OCI-LY7 (cell line): Measurements from ENCODE around the gene RTN4RL2. TPM values are rescaled to one million over a fixed set of nuclear protein-coding genes. Genes with fewer than 3 reads are reported as not detected.

Experiments
- BruUV-seq: library from RNA; stranded (reverse); fragments of 400-500 nt; replicated peaks from 2 replicates; lab custom pipeline; 2021; lab: Mats Ljungman, UMichigan
- CTCF ChIA-PET: fragments of 300-600 bp; sonication (Branson Sonifier 250); formaldehyde crosslinking; loops from one replicate; lab custom pipeline; 2022; ENCODE audit warnings: antibody characterized with exemption; ENCODE audit not compliant: unreplicated experiment; lab: Charles Lee
- POLR2A ChIA-PET: fragments of 300-600 bp; sonication (Branson Sonifier 250); formaldehyde crosslinking; loops from one replicate; lab custom pipeline; 2022; ENCODE audit warnings: antibody characterized with exemption; lab: Charles Lee
- DNase-seq: peaks from one replicate; pipeline ENCODE4 v3.0.0-alpha.2; 2015; ENCODE audit warnings: low spot score
- H2AFZ ChIP-seq: fragments of 200-600 bp; sonication (generic), shearing (Covaris generic); 2 replicates; pipeline ENCODE4 v1.6.1; 2014; ENCODE audit warnings: mild to moderate bottlenecking, antibody characterized with exemption, low read length, moderate library complexity
- H3K27ac ChIP-seq: fragments of 200-600 bp; sonication (generic); 2 replicates; pipeline ENCODE4 v1.5.1; 2014; ENCODE audit warnings: mixed run types, low read depth, mild to moderate bottlenecking, moderate library complexity, low read length, inconsistent platforms; ENCODE audit not compliant: poor library complexity, severe bottlenecking
- H3K36me3 ChIP-seq: fragments of 200-600 bp; sonication (generic); 2 replicates; pipeline ENCODE4 v1.6.1; 2014; ENCODE audit warnings: mild to moderate bottlenecking, antibody characterized with exemption, low read length, moderate library complexity, mixed read lengths; ENCODE audit not compliant: insufficient read depth
- H3K4me1 ChIP-seq: fragments of 200-600 bp; sonication (generic); 2 replicates; pipeline ENCODE4 v1.5.1; 2014; ENCODE audit warnings: mild to moderate bottlenecking, low read length; ENCODE audit not compliant: insufficient read depth, poor library complexity, severe bottlenecking
- H3K4me2 ChIP-seq: fragments of 200-600 bp; sonication (generic); 2 replicates; pipeline ENCODE4 v1.6.1; 2014; ENCODE audit warnings: mild to moderate bottlenecking, low read length
- H3K4me3 ChIP-seq: fragments of 200-600 bp; sonication (generic); 2 replicates; pipeline ENCODE4 v1.5.1; 2014; ENCODE audit warnings: mild to moderate bottlenecking, low read depth, low read length; ENCODE audit not compliant: poor library complexity, severe bottlenecking
- H3K79me2 ChIP-seq: fragments of 200-600 bp; sonication (generic); 2 replicates; pipeline ENCODE4 v1.6.1; 2016; ENCODE audit warnings: low read depth, mild to moderate bottlenecking, low read length, moderate library complexity, mixed read lengths; ENCODE audit not compliant: insufficient read depth
- H3K9me2 ChIP-seq: fragments of 200-600 bp; sonication (generic); 2 replicates; pipeline ENCODE4 v1.6.1; 2016; ENCODE audit warnings: mild to moderate bottlenecking, low read length, mixed read lengths; ENCODE audit not compliant: insufficient read depth
- H3K9me3 ChIP-seq: fragments of 200-600 bp; sonication (generic); 2 replicates; pipeline ENCODE4 v1.6.1; 2014; ENCODE audit warnings: mild to moderate bottlenecking, mixed run types, low read length, mixed read lengths
- H4K20me1 ChIP-seq: fragments of 200-600 bp; sonication (generic); 2 replicates; pipeline ENCODE4 v1.6.1; 2014; ENCODE audit warnings: mild to moderate bottlenecking, antibody characterized with exemption, low read length, moderate library complexity, mixed read lengths; ENCODE audit not compliant: insufficient read depth
- EZH2phosphoT487 ChIP-seq: fragments of 200-600 bp; sonication (generic); IDR thresholded peaks from 2 replicates; pipeline ENCODE4 v1.6.1; 2018; ENCODE audit warnings: low read depth, borderline replicate concordance, mild to moderate bottlenecking, mixed run types, antibody characterized with exemption, low read length, moderate library complexity, mixed read lengths
- intact Hi-C: fragments of 100-400 bp; cut with micrococcal nuclease; formaldehyde crosslinking; loops from one replicate; pipeline ENCODE4 v1.10.0; 2022; ENCODE audit not compliant: unreplicated experiment
- total RNA-seq, 2 experiments: library from RNA; depleted of rRNA in 1 of 2; stranded (reverse); fragments of >200 nt in 1 of 2; shearing (Covaris generic) in 1 of 2; gene quantifications; 2 replicates each; pipeline ENCODE4 v1.2.3, GENCODE V29; 2014 to 2022
- TF ChIP-seq, protein P1 (sequence below): fragments of 200-600 bp; sonication (generic); conservative IDR thresholded peaks from 2 replicates; pipeline ENCODE4 v1.5.1; 2014; ENCODE audit warnings: mild to moderate bottlenecking, antibody characterized with exemption, low read length, moderate library complexity, mixed read lengths

The RTN4RL2 gene
- total RNA-seq, 2 experiments from 2014 or later = 0.25 to 4.2 TPM

DNA sequence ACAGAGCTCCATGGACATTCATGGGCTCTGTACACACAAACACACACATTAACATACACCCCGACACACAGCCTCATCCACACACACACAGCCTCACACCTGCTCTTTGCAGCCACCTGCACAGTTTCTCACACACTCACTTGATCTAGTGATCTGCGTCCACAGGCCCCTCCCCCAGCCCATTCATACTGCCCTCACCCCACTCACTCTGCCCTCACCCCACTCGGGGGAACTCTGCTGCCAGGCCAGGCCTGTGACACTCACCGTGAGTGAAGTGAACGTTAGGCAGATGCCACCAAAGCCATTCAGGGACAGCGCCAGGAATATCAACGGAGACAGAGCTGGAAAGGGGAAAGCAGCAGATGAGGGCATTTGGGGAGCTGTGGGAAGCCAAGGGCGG is 40.2 kb downstream of the RTN4RL2 start:
- intact Hi-C loops = no loop called here
- CTCF ChIA-PET = interaction anchor here (1.2 kb wide), 1 partner anchor 26 kb away, joined by 3 read pairs; no protein-coding TSS in a partner anchor
- POLR2A ChIA-PET = interaction anchor here (3.0 kb wide), 1 partner anchor 14 kb away, joined by 11 read pairs; the partner anchor contains the start of gene SLC43A1
- Histone ChIP-seq H3K79me2 (no peaks in the 10 kb centered on the region), H3K4me1 (no peaks in the 10 kb centered on the region), H3K27ac (no peak overlapping the region), H2AFZ (no peak overlapping the region), H3K4me2 (no peak overlapping the region), H4K20me1 (no peaks in the 10 kb centered on the region), H3K9me2 (no peaks in the 10 kb centered on the region), H3K36me3 (peaks cover 91% of the 10 kb centered on the region), H3K9me3 (no peaks in the 10 kb centered on the region), H3K4me3 (no peak overlapping the region)
- no peak for TF ChIP-seq EZH2phosphoT487
- TF ChIP-seq, protein P1, sequence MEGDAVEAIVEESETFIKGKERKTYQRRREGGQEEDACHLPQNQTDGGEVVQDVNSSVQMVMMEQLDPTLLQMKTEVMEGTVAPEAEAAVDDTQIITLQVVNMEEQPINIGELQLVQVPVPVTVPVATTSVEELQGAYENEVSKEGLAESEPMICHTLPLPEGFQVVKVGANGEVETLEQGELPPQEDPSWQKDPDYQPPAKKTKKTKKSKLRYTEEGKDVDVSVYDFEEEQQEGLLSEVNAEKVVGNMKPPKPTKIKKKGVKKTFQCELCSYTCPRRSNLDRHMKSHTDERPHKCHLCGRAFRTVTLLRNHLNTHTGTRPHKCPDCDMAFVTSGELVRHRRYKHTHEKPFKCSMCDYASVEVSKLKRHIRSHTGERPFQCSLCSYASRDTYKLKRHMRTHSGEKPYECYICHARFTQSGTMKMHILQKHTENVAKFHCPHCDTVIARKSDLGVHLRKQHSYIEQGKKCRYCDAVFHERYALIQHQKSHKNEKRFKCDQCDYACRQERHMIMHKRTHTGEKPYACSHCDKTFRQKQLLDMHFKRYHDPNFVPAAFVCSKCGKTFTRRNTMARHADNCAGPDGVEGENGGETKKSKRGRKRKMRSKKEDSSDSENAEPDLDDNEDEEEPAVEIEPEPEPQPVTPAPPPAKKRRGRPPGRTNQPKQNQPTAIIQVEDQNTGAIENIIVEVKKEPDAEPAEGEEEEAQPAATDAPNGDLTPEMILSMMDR = no peak
- DNase-seq = no peak
- no TSS peak for BruUV-seq

DNA sequence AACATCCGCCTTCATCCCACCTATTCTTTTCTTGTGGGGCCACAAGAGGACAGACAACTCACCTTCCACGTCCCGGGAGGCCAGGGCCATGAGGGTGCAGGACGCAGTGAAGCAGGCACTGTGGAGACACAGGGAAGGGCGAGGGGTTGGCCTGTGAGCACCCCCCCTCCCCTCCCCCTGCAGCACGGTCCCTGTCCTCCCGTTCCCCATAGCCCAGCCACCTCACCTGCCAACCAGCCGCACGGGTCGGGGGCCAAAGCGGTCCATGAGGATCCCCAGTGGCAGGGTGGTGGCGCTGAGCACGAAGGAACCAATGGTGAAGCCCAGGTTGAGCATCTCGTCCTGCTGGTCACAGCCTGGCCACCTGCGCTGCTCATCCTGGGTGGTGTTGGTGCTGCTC is 40.6 kb downstream of the RTN4RL2 start:
- H2AFZ ChIP-seq = no peak overlapping the region
- H3K9me2 ChIP-seq = no peaks in the 10 kb centered on the region
- no peak overlapping the region for H3K4me2 ChIP-seq
- peaks cover 91% of the 10 kb centered on the region for H3K36me3 ChIP-seq
- ChIA-PET CTCF (interaction anchor here (1.2 kb wide), 1 partner anchor 26 kb away, joined by 3 read pairs; no protein-coding TSS in a partner anchor), POLR2A (interaction anchor here (1.4 to 3.0 kb wide), 2 partner anchors 13 to 25 kb away, joined by 3 to 11 read pairs; partner anchors contain the start of gene SLC43A1)
- no peak overlapping the region for H3K4me3 ChIP-seq
- no peak for DNase-seq
- H3K27ac ChIP-seq = no peak overlapping the region
- no peaks in the 10 kb centered on the region for H3K9me3 ChIP-seq
- H3K4me1 ChIP-seq = no peaks in the 10 kb centered on the region
- no peaks in the 10 kb centered on the region for H4K20me1 ChIP-seq
- no peaks in the 10 kb centered on the region for H3K79me2 ChIP-seq
- no peak for TF ChIP-seq EZH2phosphoT487
- TF ChIP-seq, protein P1 = no peak
- intact Hi-C loops = no loop called here
- no TSS peak for BruUV-seq

DNA sequence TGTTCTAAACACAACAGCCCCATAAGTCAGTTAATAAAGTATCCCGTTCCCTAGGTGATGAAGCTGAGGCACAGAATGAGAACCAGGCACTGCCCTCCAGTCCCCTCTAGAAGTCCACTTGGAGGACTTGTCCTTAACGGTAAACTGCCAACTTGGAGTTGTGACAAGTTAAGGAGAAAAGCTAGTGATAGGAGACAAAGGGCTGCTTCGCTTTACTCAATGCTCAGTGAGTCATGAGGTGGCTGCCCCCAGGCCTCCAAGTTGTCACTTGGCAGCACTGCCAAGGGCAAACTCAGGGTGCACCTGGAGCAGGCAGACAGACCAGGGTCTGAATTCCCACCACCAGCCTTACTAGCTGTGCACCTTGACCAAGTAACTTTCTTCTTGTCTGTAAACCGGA is 41.6 kb downstream of the RTN4RL2 start:
- Histone ChIP-seq H2AFZ (no peak overlapping the region), H3K9me2 (no peaks in the 10 kb centered on the region), H4K20me1 (no peaks in the 10 kb centered on the region), H3K27ac (no peak overlapping the region), H3K9me3 (no peaks in the 10 kb centered on the region), H3K4me1 (no peaks in the 10 kb centered on the region), H3K36me3 (peaks cover 90% of the 10 kb centered on the region), H3K79me2 (peaks cover 6% of the 10 kb centered on the region; the same call in 1 of the 2 replicates), H3K4me3 (no peak overlapping the region), H3K4me2 (no peak overlapping the region)
- ChIA-PET POLR2A (interaction anchor here (1.1 to 3.0 kb wide), 6 partner anchors 8 to 24 kb away, joined by 3 to 11 read pairs (median 5); partner anchors contain the start of gene SLC43A1), CTCF (interaction anchor here (1.2 to 2.1 kb wide), 2 partner anchors 8 to 25 kb away, joined by 3 to 10 read pairs; no protein-coding TSS in a partner anchor)
- no peak for DNase-seq
- intact Hi-C loops = no loop called here
- TF ChIP-seq EZH2phosphoT487 = no peak
- TF ChIP-seq, protein P1 = no peak
- BruUV-seq = no TSS peak
